ENCODE data around the gene SLC43A2.

The SLC43A2 gene

DNA sequence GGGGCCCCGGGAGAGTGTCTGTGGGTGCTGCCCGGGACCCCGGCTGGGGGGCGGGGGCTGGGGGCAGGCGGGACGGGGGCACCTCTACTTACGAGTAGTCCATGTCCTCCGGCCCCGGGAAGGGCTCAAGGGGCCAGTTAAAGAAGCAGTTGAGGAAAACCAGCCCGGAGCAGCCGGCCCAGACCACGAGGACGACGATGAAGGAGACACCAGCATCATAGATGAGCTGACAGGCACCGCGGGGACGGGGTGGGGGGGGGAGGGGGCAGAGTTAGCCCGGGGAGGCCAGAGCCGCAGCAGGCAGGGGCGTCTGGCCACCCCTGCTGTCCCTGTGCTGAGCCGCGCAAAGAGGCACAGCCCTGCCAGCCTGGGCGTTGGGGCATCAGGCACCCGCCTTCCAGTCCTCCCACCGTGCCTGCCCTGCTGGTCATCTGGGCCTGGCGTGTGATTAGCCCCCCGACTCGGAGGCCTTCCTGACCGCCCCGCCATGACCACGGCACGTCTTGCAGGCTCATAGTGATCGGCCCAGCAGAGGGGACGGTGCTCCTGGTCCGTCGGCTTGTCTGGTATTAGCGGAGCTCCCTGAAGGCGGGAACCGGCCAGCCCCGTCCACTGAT, 37.1 kb downstream of the SLC43A2 start:
- no peak for ATAC-seq
- peaks cover 40% of the 10 kb centered on the region for H3K4me1 Mint-ChIP-seq
- no peaks in the 10 kb centered on the region for H3K27me3 Mint-ChIP-seq
- H3K9me3 Mint-ChIP-seq: no peaks in the 10 kb centered on the region
- peaks cover 54% of the 10 kb centered on the region for H3K36me3 Mint-ChIP-seq
- no peak overlapping the region for H3K4me3 Mint-ChIP-seq
- H3K27ac Mint-ChIP-seq: peak overlapping the region; percentile 96

DNA sequence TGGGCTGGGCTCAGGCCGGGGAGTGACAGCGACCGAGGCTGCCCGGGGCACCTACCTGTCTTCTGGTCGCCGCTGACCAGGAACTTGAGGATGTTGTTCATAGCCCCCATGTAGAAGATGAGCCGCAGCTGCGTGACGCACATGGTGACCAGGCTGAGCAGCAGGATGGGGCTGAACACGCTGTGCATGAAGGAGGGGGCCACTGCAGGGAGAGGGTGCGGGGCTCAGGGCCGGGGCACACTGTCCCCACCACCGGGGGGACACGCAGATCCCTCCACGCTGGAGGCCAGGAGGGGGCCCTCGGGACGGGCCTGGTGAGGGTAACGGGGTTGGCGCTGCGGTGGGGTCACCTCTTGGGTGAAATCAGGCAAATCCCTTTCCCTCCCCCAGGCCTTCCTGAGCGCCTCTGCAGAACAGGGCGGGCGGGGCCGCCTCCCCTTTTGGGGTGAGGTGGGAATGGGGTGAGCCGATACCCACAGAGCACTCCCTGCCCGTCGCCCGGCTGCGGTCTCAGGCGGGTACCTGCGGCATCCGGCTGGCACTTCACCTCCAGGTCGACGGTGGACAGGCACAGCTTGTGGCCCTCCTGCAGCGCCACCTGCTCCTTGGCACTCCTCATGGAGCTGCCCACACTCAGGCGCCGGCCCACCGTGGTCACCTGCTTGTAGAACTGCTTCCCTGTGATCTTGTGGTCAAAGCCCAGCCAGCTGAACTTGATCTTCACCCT, 37.7 kb downstream of the SLC43A2 start:
- no peak for ATAC-seq
- no peaks in the 10 kb centered on the region for H3K9me3 Mint-ChIP-seq
- H3K27me3 Mint-ChIP-seq: no peaks in the 10 kb centered on the region
- H3K4me3 Mint-ChIP-seq: no peak overlapping the region
- peak overlapping the region; percentile 96 for H3K27ac Mint-ChIP-seq
- H3K36me3 Mint-ChIP-seq: peaks cover 48% of the 10 kb centered on the region
- peaks cover 33% of the 10 kb centered on the region for H3K4me1 Mint-ChIP-seq

DNA sequence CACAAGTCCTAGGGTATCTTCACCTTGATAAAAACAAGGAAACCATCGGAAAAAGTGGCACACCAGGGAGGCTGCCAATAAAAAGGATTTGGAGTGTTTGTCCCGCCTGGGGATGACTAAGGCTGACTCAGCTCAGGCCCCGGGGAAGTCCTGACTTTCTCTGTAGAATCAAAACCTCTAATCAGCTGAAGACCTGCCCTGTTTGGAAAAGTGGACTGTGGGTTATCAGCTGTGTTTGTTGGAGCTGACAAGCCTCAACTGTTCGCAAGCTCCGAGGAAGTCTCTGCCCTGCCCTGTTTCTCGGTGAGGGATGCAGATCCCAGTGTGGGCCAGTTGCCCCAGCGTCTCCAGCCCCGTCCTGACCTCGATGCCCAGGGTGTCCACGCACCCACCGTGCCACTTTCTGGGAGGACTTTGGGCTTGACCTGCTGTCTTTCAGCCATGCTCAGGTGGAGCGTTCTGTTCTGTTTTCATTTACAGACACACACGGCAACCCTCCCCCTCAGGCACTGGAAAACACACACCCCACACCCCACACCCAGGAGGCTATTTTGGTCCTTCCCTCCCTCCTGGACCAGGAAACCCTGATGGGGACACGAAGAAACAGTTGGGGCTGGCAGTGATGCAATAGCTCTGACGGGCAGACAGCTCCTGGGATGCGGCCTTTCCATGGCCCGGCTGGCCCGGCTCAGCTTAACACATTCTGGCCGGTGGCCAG, 38.4 kb downstream of the SLC43A2 start:
- Mint-ChIP-seq H3K27ac (peak overlapping the region; percentile 96), H3K4me3 (no peak overlapping the region), H3K27me3 (no peaks in the 10 kb centered on the region), H3K9me3 (no peaks in the 10 kb centered on the region), H3K4me1 (peaks cover 33% of the 10 kb centered on the region), H3K36me3 (peaks cover 53% of the 10 kb centered on the region)
- no peak for ATAC-seq

DNA sequence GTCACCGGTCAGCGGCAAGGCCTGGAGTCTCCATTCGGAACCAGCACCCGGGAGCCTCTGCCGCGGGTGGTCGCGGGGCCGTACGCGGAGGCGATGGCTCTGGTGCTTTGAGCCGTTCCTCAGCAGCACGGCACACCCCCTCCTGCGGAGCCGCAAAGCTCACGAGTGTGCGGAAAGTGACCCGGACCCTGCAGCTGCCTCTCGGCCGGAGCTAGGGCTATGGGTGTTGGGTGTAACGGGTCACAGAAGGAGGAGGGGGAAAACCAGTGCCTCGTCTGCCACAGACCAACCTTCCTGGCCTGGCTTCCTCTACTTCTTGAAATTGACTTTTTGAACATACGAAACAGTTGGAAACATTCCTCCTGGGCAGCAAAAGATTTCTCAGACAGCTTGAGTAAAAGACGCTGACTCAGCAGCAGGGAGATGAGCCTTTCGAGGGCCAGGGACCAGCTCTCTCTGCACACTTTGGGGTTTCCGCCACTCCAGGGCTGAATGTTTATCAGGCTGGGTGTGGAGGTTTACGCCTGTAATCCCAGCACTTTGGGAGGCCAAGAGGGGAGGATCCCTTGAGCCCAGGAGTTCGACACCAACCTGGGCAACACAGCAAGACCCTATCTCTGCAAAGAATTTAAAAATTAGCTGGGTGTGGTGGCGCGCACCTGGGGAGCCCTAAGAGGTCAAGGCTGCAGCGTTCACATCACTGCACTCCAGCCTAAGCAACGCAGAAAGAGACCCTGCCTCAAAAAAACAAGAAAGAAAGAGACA, 39.6 kb downstream of the SLC43A2 start:
- Mint-ChIP-seq H3K27me3 (no peaks in the 10 kb centered on the region), H3K4me3 (no peak overlapping the region), H3K36me3 (peaks cover 61% of the 10 kb centered on the region), H3K4me1 (peaks cover 32% of the 10 kb centered on the region), H3K9me3 (no peaks in the 10 kb centered on the region), H3K27ac (peak overlapping the region; percentile 96)
- ATAC-seq: no peak

DNA sequence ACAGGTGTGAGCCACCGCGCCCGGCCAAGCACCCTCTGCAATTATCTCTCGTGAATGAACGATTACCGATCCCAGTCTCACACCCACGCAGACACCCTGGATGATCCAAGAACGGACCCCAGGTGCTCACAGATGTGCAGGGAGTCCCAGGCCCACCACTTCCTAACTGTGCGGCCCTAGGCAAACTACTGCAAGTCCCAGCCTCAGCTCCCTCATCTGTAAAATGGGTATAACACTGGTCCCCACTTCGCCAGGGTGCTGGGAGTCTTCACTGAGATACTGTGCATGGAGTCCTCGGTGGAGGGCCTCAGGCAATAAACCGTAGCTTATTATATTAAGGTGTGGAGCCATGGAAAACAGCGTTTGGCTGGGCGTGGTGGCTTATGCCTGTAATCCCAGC, 44.5 kb downstream of the SLC43A2 start:
- H3K36me3 Mint-ChIP-seq: peaks cover 61% of the 10 kb centered on the region
- H3K4me3 Mint-ChIP-seq: no peak overlapping the region
- peak overlapping the region; percentile 70 for H3K27ac Mint-ChIP-seq

DNA sequence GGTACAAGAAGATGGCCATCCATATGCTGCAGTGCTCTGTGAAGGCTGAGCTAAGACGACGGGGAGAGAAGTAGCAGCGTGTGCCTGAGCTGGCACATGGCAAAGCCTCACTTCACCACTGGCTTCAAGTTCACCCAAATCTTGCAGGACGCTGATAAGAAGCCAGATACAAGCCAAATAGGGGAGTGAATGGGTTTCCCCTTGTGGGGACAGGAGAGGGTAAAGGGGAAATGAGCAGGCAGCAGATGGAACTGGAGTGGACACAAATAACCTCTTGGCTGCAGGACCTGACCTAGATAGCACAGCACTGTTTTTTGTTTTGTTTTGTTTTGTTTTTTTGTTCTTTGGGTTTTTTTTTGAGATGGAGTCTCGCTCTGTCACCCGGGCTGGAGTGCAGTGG, 45.1 kb downstream of the SLC43A2 start:
- no peaks in the 10 kb centered on the region for H3K27me3 Mint-ChIP-seq
- ATAC-seq: no peak
- H3K36me3 Mint-ChIP-seq: peaks cover 57% of the 10 kb centered on the region
- no peak overlapping the region for H3K4me3 Mint-ChIP-seq
- no peaks in the 10 kb centered on the region for H3K9me3 Mint-ChIP-seq
- H3K4me1 Mint-ChIP-seq: peaks cover 15% of the 10 kb centered on the region
- H3K27ac Mint-ChIP-seq: peak overlapping the region; percentile 70

More for the DNA sequence above, 44.5 kb downstream of the SLC43A2 start:
- no peak for ATAC-seq
- Mint-ChIP-seq H3K9me3 (no peaks in the 10 kb centered on the region), H3K27me3 (no peaks in the 10 kb centered on the region), H3K4me1 (peaks cover 15% of the 10 kb centered on the region)

DNA sequence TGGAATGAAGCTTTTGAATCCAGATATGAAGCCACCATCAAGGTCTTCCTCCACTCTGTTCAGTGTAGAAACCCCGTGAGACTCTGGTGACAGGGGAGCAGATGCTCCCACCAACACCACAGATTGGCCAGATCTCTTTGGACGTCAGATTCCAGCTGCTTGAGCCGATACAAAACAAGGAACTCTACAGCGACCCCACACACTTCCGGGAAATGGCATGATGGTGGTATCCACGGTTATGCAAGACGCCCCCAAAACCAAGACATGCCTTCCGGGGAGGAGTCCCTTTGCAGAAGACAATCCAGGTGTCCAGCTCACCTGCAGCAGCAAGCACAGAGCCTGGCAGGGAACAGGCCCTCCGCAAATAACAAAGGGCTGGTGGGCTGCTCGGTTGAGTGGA, 46.3 kb downstream of the SLC43A2 start:
- Mint-ChIP-seq H3K9me3 (no peaks in the 10 kb centered on the region), H3K27me3 (no peaks in the 10 kb centered on the region), H3K4me3 (no peak overlapping the region), H3K4me1 (peaks cover 25% of the 10 kb centered on the region), H3K27ac (peak overlapping the region; percentile 70), H3K36me3 (peaks cover 49% of the 10 kb centered on the region)
- no peak for ATAC-seq

DNA sequence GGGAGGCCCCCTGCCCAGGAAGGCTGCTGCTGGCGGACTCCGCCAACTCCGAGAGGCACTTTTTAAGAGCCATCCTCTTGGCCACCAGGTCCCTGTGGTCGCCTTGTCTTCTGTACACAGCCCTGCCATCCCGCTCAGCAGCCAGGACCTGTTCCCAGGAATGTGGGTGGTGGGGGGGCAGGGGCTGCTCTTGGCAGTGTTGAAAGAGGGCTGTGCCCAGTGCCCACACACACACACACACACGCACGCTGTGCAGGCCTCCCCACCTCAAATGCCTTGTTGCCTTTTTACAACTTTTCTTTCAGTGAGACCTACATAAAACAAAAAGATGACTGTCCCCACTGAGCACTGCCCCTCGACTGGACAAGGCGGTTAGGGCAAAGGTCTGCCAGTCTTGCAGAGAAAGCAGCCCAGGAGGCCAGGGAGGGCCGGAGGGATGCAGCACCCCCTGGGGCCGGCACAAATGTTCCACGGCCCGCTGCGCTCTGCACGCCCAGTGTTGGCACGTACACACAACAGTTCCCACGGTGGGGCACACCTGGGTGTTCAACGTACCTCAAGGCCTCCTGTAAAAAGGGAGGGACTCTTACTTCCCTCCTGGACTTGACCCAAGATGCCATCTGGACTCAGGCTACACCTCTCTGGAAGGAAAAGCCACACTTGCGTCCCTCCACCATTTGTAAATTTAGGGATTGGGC, 47.5 kb downstream of the SLC43A2 start:
- peaks cover 37% of the 10 kb centered on the region for H3K4me1 Mint-ChIP-seq
- H3K27ac Mint-ChIP-seq: no peak overlapping the region
- no peak overlapping the region for H3K4me3 Mint-ChIP-seq
- peaks cover 58% of the 10 kb centered on the region for H3K36me3 Mint-ChIP-seq
- H3K27me3 Mint-ChIP-seq: no peaks in the 10 kb centered on the region
- H3K9me3 Mint-ChIP-seq: no peaks in the 10 kb centered on the region
- ATAC-seq: no peak

DNA sequence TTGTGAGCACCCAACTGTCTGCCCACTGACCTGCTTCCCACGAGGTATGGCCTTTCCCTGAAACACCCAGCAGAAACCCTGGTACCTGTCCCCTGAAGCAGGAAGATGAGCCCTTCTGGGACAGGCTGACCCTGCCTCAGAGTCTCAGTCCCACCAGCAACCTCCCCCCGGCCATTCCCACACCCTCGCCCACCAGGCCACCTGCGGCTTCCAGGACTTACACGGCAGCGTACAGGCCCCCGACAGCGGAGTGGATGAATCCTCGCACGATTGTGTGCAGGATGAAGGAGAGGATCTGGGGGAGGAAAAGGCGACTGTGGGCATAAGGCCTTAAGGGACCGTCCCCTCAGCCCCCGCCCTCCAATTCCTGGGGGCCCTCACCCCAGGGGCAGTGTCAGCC, 50.6 kb downstream of the SLC43A2 start:
- no peaks in the 10 kb centered on the region for H3K9me3 Mint-ChIP-seq
- no peaks in the 10 kb centered on the region for H3K27me3 Mint-ChIP-seq
- peak overlapping the region; percentile 89 for H3K27ac Mint-ChIP-seq
- H3K4me3 Mint-ChIP-seq: no peak overlapping the region
- no peak for ATAC-seq
- H3K36me3 Mint-ChIP-seq: peaks cover 43% of the 10 kb centered on the region
- H3K4me1 Mint-ChIP-seq: peaks cover 41% of the 10 kb centered on the region

DNA sequence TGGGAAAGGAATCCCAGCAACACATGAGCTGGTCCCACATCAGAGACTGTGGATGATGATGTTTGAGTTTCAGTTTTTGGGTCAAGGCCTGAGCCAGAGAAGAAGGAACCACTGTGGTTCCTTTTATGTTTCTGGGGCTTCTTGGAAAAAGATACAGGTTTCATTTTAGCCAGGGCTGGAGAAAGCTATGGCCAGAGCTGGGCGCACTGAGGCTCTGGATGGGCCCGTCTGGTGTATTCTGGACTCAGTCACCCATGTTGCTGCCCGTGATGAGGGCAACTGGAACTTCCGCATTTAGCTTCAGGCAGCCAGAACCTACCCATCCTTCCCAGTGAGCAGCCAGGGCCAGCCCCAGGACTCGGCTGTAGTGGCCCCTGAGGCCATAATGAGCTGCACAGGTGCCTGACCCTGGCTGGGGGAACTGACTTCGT, 51.0 kb downstream of the SLC43A2 start:
- Mint-ChIP-seq H3K36me3 (peaks cover 39% of the 10 kb centered on the region), H3K4me1 (peaks cover 40% of the 10 kb centered on the region), H3K27ac (peak overlapping the region; percentile 89), H3K9me3 (no peaks in the 10 kb centered on the region), H3K4me3 (no peak overlapping the region), H3K27me3 (no peaks in the 10 kb centered on the region)
- ATAC-seq: peak; percentile 49

DNA sequence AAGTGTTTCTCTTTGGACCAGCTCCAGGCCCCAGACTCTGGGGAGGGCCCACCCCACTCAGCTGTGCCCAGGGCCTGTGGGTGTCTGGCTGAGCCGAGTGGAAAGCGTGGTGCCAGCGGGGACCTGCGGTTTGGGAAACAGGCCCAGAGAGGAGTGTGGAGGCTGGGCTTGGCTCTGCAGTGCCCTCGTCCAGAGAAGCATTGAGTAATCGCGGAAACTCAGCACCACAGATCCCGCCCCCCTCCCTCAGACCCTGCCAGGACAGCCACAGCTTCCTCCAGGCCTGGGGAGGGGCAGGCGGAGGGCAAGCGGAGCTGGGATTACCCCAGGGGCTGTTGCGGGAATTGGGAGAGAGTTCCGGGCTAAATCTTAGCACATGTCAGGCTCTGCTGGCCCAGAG, 51.5 kb downstream of the SLC43A2 start:
- Mint-ChIP-seq H3K4me3 (no peak overlapping the region), H3K4me1 (peaks cover 40% of the 10 kb centered on the region)

DNA sequence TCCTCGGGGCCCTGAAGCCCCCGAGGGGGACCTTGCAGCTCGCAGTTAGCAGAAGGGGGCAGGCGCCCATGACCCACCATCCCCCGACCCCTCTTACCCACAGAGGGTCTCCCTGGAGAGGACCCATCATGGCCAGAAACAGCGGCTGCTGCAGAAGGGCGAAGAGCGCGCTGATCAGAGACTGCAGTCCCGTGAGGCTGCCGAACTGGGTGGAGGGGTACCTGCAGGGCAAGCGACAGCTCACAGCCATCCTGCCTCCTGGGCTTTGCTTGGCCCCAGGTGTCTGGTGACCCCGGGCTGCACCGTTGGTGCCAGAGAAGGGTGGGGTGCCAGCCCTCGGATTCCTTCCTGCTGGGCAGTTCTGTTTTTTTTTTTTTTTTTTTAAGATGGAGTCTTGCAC, 52.1 kb downstream of the SLC43A2 start:
- no peak for ATAC-seq
- Mint-ChIP-seq H3K4me1 (peaks cover 40% of the 10 kb centered on the region), H3K4me3 (no peak overlapping the region), H3K36me3 (peaks cover 31% of the 10 kb centered on the region), H3K27me3 (no peaks in the 10 kb centered on the region), H3K9me3 (no peaks in the 10 kb centered on the region), H3K27ac (peak overlapping the region; percentile 89)

More for the DNA sequence above, 51.5 kb downstream of the SLC43A2 start:
- Mint-ChIP-seq H3K27ac (peak overlapping the region; percentile 89), H3K36me3 (peaks cover 35% of the 10 kb centered on the region), H3K9me3 (no peaks in the 10 kb centered on the region), H3K27me3 (no peaks in the 10 kb centered on the region)
- peak; percentile 17 for ATAC-seq

DNA sequence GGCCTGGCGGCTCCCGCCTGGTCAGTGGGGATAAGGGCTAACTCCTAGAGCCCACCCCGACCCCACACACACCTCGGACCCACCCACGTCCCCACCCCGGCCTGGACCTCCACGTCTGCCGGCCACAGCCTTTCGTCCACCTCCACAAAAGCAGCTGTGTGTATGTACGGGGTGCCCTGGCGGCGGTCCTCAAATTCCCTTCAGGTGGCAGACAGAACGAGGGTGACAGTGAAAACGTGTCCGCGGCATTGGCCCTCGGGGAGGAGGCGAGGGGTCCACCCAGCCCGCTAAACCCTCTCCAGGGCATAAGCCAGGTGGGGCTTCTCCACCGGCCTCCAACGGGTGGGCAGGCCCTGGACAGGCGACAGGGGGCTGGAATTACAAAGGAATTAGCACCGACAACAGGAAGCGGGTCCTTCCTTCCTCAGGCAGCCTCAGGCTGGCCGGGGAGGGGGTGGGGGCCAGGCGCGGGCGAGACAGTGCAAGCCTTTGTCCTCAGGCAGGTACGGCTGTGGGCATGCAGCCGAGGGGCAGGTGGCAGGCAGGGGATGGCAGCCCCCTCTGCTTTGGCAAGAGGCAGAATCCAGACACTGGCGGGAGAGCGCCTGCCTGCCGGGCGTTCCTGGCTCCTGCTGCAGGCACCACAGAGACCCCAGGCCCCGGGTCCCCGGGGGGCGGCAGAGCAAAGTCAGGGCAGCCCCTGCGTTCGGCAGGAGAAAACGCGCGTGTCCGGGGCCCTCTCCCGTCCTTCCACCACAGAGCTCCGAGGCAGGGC, 53.8 kb downstream of the SLC43A2 start:
- H3K4me1 Mint-ChIP-seq: peaks cover 40% of the 10 kb centered on the region
- no peaks in the 10 kb centered on the region for H3K9me3 Mint-ChIP-seq
- H3K36me3 Mint-ChIP-seq: peaks cover 25% of the 10 kb centered on the region
- no peak overlapping the region for H3K4me3 Mint-ChIP-seq
- no peaks in the 10 kb centered on the region for H3K27me3 Mint-ChIP-seq
- peak; percentile 3 for ATAC-seq
- H3K27ac Mint-ChIP-seq: peak overlapping the region; percentile 49

Data from stimulated activated memory B cell treated with anti-CD40 and anti-IgM and Interleukin-4, amounts not matched to agents 10 μg/mL and 1 μg/mL and 100 μg/mL, for 72 hours (primary cell).